Stimulated activated CD8-positive, alpha-beta memory T cell treated with anti-CD3 and anti-CD28 coated beads, Interleukin-7, amount 100 ng/mL, for 24 hours (primary cell): Measurements from ENCODE around the gene ZNF425.
"Not testable (repeated sequence)": the region's sequence is repeated elsewhere in the genome, so short reads cannot be mapped to it uniquely, and the experiment has no call there.

ENCODE experiments used
- DNase-seq: peaks from one replicate; pipeline ENCODE4 v3.0.0-alpha.2; 2020; ENCODE audit warnings: low read depth

The ZNF425 gene

GRCh38 chr7:149074116-149074885 lies 51.8 kb downstream of the ZNF425 start:
- no peak for DNase-seq

- DNase-seq: no peak
Measured at GRCh38 chr7:149072438-149072775, 53.7 kb downstream of the ZNF425 start.

GRCh38 chr7:149071641-149072437 lies 54.3 kb downstream of the ZNF425 start:
- no peak for DNase-seq

- DNase-seq: no peak
Measured at GRCh38 chr7:149071182-149071635, 54.9 kb downstream of the ZNF425 start.

- DNase-seq: no peak
Measured at GRCh38 chr7:149070372-149071125, 55.6 kb downstream of the ZNF425 start.

- DNase-seq: no peak
Measured at GRCh38 chr7:149067869-149068268, 58.3 kb downstream of the ZNF425 start.

GRCh38 chr7:149063476-149063875 lies 62.6 kb downstream of the ZNF425 start:
- DNase-seq: no peak

GRCh38 chr7:149062217-149062899 lies 63.8 kb downstream of the ZNF425 start:
- DNase-seq: not testable (repeated sequence)

- no peak for DNase-seq
Measured at GRCh38 chr7:149060156-149060555, 66.0 kb downstream of the ZNF425 start.

GRCh38 chr7:149053885-149054284 lies 72.2 kb downstream of the ZNF425 start:
- no peak for DNase-seq

- no peak for DNase-seq
Measured at GRCh38 chr7:149053384-149053783, 72.7 kb downstream of the ZNF425 start.
